ENCODE results near the gene SAV1. TPM values are rescaled to one million over a fixed set of nuclear protein-coding genes. Genes with fewer than 3 reads are reported as not detected.
"Not testable (repeated sequence)": the region's sequence is repeated elsewhere in the genome, so short reads cannot be mapped to it uniquely, and the experiment has no call there.

SAV1 gene
- total RNA-seq, 2 experiments from 2014 or later: 10.4 to 17.9 TPM

DNA sequence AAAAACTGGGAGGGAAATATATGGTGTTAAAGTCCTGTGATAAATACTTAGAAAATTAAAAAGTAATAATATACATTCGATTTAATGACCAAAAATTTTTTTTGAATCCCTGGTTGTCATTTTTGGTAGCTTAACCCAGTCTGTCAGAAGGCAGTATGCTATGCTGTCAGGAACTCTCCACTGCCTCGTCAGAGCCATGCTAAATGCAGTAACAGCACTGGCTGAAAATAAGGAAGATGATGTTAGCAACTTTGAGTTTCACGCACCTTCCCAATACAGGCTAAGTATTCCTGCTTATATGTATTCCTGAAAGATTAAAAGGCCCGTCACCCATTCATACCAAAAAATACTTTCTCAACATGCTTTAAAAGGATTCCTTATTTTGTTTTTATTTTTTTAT is 34.2 kb downstream of the SAV1 start:
- CTCF ChIA-PET (ENCODE audit: unreplicated experiment): no interaction called here
- POLR2A ChIA-PET: interaction anchor here (1.8 kb wide), 1 partner anchor 12 kb away, joined by 9 read pairs; no protein-coding TSS in a partner anchor
- no peak for DNase-seq (ENCODE audit: low spot score)
- intact Hi-C loops (cut with micrococcal nuclease; ENCODE audit: unreplicated experiment): no loop called here
- no TSS peak for BruUV-seq (replicated peaks)
- H3K36me3 ChIP-seq (ENCODE audit: insufficient read depth, low read length): peaks cover 9% of the 10 kb centered on the region; the same call in 1 of the 2 replicates
- no peaks in the 10 kb centered on the region for H4K20me1 ChIP-seq (ENCODE audit: insufficient read depth, low read length)
- H3K4me3 ChIP-seq (ENCODE audit: low read depth, low read length, poor library complexity, severe bottlenecking): no peak overlapping the region
- H3K27ac ChIP-seq (ENCODE audit: low read depth, low read length, poor library complexity, severe bottlenecking): no peak overlapping the region
- TF ChIP-seq, protein P1, sequence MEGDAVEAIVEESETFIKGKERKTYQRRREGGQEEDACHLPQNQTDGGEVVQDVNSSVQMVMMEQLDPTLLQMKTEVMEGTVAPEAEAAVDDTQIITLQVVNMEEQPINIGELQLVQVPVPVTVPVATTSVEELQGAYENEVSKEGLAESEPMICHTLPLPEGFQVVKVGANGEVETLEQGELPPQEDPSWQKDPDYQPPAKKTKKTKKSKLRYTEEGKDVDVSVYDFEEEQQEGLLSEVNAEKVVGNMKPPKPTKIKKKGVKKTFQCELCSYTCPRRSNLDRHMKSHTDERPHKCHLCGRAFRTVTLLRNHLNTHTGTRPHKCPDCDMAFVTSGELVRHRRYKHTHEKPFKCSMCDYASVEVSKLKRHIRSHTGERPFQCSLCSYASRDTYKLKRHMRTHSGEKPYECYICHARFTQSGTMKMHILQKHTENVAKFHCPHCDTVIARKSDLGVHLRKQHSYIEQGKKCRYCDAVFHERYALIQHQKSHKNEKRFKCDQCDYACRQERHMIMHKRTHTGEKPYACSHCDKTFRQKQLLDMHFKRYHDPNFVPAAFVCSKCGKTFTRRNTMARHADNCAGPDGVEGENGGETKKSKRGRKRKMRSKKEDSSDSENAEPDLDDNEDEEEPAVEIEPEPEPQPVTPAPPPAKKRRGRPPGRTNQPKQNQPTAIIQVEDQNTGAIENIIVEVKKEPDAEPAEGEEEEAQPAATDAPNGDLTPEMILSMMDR (conservative IDR thresholded peaks at IDR 0.05; ENCODE audit: low read length): no peak
- no peak for TF ChIP-seq EZH2phosphoT487 (IDR thresholded peaks at IDR 0.05; ENCODE audit: borderline replicate concordance, low read depth, low read length)
- no peak overlapping the region for H2AFZ ChIP-seq (ENCODE audit: low read length)
- no peaks in the 10 kb centered on the region for H3K79me2 ChIP-seq (ENCODE audit: insufficient read depth, low read depth, low read length)
- no peaks in the 10 kb centered on the region for H3K9me2 ChIP-seq (ENCODE audit: insufficient read depth, low read length)
- no peaks in the 10 kb centered on the region for H3K9me3 ChIP-seq (ENCODE audit: low read length)
- no peak overlapping the region for H3K4me2 ChIP-seq (ENCODE audit: low read length)
- no peaks in the 10 kb centered on the region for H3K4me1 ChIP-seq (ENCODE audit: insufficient read depth, low read length, poor library complexity, severe bottlenecking)

DNA sequence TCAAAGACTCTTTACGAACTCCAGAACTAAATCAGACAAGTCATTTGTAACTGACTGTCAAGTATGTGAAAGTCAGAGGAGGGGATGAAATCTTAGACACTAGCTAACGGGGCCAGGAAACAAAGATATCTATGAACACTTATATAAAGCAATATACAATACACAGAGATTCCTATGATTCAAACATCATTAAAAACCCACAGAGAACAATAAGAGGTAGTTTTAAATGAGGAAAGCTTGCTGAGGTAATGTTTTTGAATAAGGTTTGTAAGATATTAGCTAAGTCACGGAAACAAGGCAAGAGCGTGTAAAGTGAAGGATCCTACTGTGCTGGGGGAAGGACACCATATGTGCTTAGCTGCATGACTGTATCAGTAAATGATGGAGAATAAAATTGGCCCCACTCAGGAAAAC is 36.7 kb downstream of the SAV1 start:
- Histone ChIP-seq H3K4me3 (ENCODE audit: low read depth, low read length, poor library complexity, severe bottlenecking) (no peak overlapping the region), H4K20me1 (ENCODE audit: insufficient read depth, low read length) (no peaks in the 10 kb centered on the region), H3K4me2 (ENCODE audit: low read length) (no peak overlapping the region), H2AFZ (ENCODE audit: low read length) (no peak overlapping the region), H3K9me2 (ENCODE audit: insufficient read depth, low read length) (no peaks in the 10 kb centered on the region), H3K36me3 (ENCODE audit: insufficient read depth, low read length) (peaks cover 8% of the 10 kb centered on the region; the same call in 1 of the 2 replicates), H3K9me3 (ENCODE audit: low read length) (no peaks in the 10 kb centered on the region), H3K4me1 (ENCODE audit: insufficient read depth, low read length, poor library complexity, severe bottlenecking) (no peaks in the 10 kb centered on the region), H3K27ac (ENCODE audit: low read depth, low read length, poor library complexity, severe bottlenecking) (no peak overlapping the region), H3K79me2 (ENCODE audit: insufficient read depth, low read depth, low read length) (no peaks in the 10 kb centered on the region)
- no peak for TF ChIP-seq EZH2phosphoT487 (IDR thresholded peaks at IDR 0.05; ENCODE audit: borderline replicate concordance, low read depth, low read length)
- TF ChIP-seq, protein P1 (conservative IDR thresholded peaks at IDR 0.05; ENCODE audit: low read length): no peak
- CTCF ChIA-PET (ENCODE audit: unreplicated experiment): no interaction called here
- intact Hi-C loops (cut with micrococcal nuclease; ENCODE audit: unreplicated experiment): no loop called here
- DNase-seq (ENCODE audit: low spot score): no peak
- POLR2A ChIA-PET: interaction anchor here (0.7 to 2.1 kb wide), 3 partner anchors 13 to 209 kb away, joined by 3 to 10 read pairs (median 8); no protein-coding TSS in a partner anchor
- no TSS peak for BruUV-seq (replicated peaks)

DNA sequence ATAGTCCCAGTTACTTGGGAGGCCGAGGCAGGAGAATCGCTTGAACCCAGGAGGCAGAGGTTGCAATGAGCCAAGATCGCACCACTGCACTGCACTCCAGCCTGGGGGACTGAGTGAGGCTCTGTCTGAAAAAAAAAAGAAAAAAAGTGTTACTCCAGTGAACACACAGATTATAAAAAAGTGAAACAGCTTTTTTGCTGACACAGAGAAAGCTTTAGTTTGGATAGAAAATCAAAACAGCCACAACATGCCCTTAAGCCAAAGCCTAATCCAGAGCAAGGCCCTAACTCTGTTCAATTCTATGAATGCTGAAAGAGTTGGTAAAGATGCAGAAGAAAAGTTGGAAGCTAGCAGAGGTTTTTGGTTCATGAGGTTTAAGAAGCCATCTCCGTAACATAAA is 43.2 kb downstream of the SAV1 start:
- H3K4me3 ChIP-seq (ENCODE audit: low read depth, low read length, poor library complexity, severe bottlenecking); BruUV-seq (replicated peaks); H4K20me1 ChIP-seq (ENCODE audit: insufficient read depth, low read length); DNase-seq (ENCODE audit: low spot score); H3K4me2 ChIP-seq (ENCODE audit: low read length); H3K4me1 ChIP-seq (ENCODE audit: insufficient read depth, low read length, poor library complexity, severe bottlenecking); H3K36me3 ChIP-seq (ENCODE audit: insufficient read depth, low read length); H3K27ac ChIP-seq (ENCODE audit: low read depth, low read length, poor library complexity, severe bottlenecking); H3K9me2 ChIP-seq (ENCODE audit: insufficient read depth, low read length); H2AFZ ChIP-seq (ENCODE audit: low read length); H3K79me2 ChIP-seq (ENCODE audit: insufficient read depth, low read depth, low read length); H3K9me3 ChIP-seq (ENCODE audit: low read length); intact Hi-C loops (cut with micrococcal nuclease; ENCODE audit: unreplicated experiment): not testable (repeated sequence)
- ChIA-PET POLR2A (interaction anchor here (0.7 kb wide), 1 partner anchor 280 kb away, joined by 3 read pairs; no protein-coding TSS in a partner anchor), CTCF (ENCODE audit: unreplicated experiment) (interaction anchor here (0.6 kb wide), 2 partner anchors 423 to 593 kb away, joined by 3 read pairs; no protein-coding TSS in a partner anchor)

Measured in OCI-LY7 (cell line).